ENCODE results near the gene VKORC1. TPM values are rescaled to one million over a fixed set of nuclear protein-coding genes. Genes with fewer than 3 reads are reported as not detected.

VKORC1 gene
- total and polyA plus RNA-seq, 2 experiments from 2014 or later, result 89.6 to 100 TPM

GRCh38 chr16:31109622-31110021, 15.0 kb upstream of the VKORC1 start:
- no peaks in the 10 kb centered on the region for H3K9me2 ChIP-seq (ENCODE audit: insufficient read depth)
- DNase-seq (ENCODE audit: low spot score), result no peak
- H3K4me2 ChIP-seq, result peak overlapping the region; percentile 87
- peaks cover 6% of the 10 kb centered on the region; the same call in 1 of the 2 replicates for H3K4me1 ChIP-seq (ENCODE audit: insufficient read depth)
- no peak overlapping the region for H2AFZ ChIP-seq
- Mint-ChIP-seq H3K4me3 (peak overlapping the region; percentile 77), H3K36me3 (ENCODE audit: low read depth) (peaks cover 23% of the 10 kb centered on the region), H3K4me1 (peaks cover 9% of the 10 kb centered on the region; the same call in 1 of the 3 replicates), H3K27me3 (ENCODE audit: insufficient read depth, low read depth, poor library complexity) (peaks cover 18% of the 10 kb centered on the region), H3K27ac (no peak overlapping the region), H3K9me3 (peaks cover 4% of the 10 kb centered on the region)
- no peak for ATAC-seq
- no peak for TF ChIP-seq NANOG (IDR thresholded peaks at IDR 0.05; ENCODE audit: borderline replicate concordance)
- TF ChIP-seq EZH2 (IDR thresholded peaks at IDR 0.05; ENCODE audit: low read depth, unreplicated experiment), result no peak
- TF ChIP-seq EZH2phosphoT487 (IDR thresholded peaks at IDR 0.05; ENCODE audit: unreplicated experiment), result no peak
- no peak for TF ChIP-seq STAT1 (IDR thresholded peaks at IDR 0.05; ENCODE audit: unreplicated experiment)
- TF ChIP-seq CREB1 (CRISPR knock-in tag; IDR thresholded peaks at IDR 0.05; ENCODE audit: low read depth), result no peak
- TF ChIP-seq CTCF (conservative IDR thresholded peaks at IDR 0.05; ENCODE audit: low read depth in 2 of 2), result no peak
- no peak for TF ChIP-seq ETS1 (IDR thresholded peaks at IDR 0.05)
- TF ChIP-seq ZNF331 (CRISPR knock-in tag; IDR thresholded peaks at IDR 0.05; ENCODE audit: low read depth), result no peak
- TF ChIP-seq ZNF462 (CRISPR knock-in tag; IDR thresholded peaks at IDR 0.05), result no peak
- TF ChIP-seq REST (IDR thresholded peaks at IDR 0.05; ENCODE audit: unreplicated experiment), result no peak
- TF ChIP-seq JUNB (IDR thresholded peaks at IDR 0.05; ENCODE audit: unreplicated experiment), result no peak
- no peak for TF ChIP-seq POLR2AphosphoS5 (IDR thresholded peaks at IDR 0.05; ENCODE audit: low read depth)
- TF ChIP-seq ZNF114 (CRISPR knock-in tag; IDR thresholded peaks at IDR 0.05), result no peak
- H3K36me3 ChIP-seq (ENCODE audit: insufficient read depth), result no peaks in the 10 kb centered on the region
- peaks cover 14% of the 10 kb centered on the region; the same call in 1 of the 2 replicates for H3F3A ChIP-seq (replicated peaks; ENCODE audit: low read depth)
- peaks cover 7% of the 10 kb centered on the region for H4K20me1 ChIP-seq (replicated peaks; ENCODE audit: insufficient read depth)
- H3K4me3 ChIP-seq, result peak overlapping the region; percentile 87
- H3K27ac ChIP-seq (ENCODE audit: low read depth), result no peak overlapping the region
- H3K27me3 ChIP-seq (ENCODE audit: insufficient read depth), result no peaks in the 10 kb centered on the region
- H3K79me2 ChIP-seq (replicated peaks; ENCODE audit: insufficient read depth), result no peaks in the 10 kb centered on the region

All from GM23338 (cell line).